Cerebellar cortex (tissue), 1 donor: Measurements from ENCODE around the gene CHGA.
A peak's percentile ranks its signal among the peaks of the same experiment; 100 is the strongest.

Experiments
- DNase-seq: peaks from one replicate; pipeline ENCODE4 v3.0.0-alpha.2; 2015; ENCODE audit warnings: low spot score

Gene CHGA

DNA sequence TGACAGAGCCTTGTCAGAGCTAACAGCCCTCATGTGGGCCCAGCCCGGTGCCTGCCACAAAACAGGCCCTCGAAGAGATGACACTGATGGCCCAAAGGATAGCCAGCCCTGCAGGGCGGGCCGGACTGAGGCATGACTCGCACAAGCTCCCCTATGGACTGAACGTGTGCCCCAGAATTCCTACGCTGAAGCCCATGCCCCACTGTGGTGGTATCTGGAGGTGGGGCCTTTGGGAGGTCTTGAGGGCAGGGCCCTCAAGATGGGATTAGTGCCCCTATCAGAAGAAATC, 38.6 kb downstream of the CHGA start:
- DNase-seq = no peak

DNA sequence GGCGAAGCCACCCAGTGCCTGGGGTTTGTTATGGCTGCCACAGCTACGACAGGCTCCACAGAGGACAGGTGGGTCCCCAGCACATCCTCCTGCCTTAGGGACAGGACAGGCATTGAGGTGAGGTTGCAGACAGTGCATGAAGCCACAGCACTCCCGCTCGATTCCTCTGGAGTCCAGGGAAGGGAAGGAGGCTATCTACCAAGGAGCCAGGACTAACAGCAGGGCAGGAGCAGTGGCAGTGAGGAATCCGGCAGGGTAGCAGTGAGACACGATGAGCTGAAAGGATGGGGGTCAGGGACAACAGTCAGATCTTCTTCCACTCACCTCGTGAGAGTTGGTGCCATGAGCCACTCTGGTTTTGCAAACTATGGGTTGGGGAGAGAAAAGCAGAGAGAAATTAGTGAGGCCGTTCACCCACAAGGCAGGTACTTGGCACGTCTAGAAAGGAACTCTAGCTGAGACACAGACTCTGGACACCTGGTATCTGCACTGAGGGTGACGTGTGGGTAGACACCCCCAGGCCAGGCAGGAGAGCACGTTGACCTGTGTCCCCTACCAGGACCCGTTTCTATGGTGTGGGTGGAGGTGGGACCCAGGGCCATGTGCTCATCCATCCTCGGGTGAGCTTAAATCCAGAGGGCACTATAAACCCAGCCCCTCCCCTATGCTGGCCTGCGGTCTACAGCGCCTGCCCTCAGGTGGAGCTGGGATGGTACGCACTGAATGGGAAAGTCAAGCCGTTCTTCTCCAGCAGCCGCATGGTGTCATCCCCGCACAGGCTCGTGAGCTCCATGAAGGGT, 39.3 kb downstream of the CHGA start:
- DNase-seq = no peak

DNA sequence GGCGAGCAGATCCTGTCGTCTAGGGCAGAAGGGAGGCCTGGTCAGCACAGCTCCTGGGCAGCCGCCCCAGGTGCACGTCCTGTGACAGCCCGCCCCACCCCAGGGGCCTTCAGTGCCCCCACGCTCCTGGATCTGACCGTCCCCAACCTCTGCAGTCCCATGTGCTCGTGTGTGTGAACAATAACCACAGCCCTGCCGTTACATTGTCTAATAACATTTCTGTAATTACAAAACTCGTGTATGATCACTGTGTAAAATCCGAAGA, 39.8 kb downstream of the CHGA start:
- no peak for DNase-seq

DNA sequence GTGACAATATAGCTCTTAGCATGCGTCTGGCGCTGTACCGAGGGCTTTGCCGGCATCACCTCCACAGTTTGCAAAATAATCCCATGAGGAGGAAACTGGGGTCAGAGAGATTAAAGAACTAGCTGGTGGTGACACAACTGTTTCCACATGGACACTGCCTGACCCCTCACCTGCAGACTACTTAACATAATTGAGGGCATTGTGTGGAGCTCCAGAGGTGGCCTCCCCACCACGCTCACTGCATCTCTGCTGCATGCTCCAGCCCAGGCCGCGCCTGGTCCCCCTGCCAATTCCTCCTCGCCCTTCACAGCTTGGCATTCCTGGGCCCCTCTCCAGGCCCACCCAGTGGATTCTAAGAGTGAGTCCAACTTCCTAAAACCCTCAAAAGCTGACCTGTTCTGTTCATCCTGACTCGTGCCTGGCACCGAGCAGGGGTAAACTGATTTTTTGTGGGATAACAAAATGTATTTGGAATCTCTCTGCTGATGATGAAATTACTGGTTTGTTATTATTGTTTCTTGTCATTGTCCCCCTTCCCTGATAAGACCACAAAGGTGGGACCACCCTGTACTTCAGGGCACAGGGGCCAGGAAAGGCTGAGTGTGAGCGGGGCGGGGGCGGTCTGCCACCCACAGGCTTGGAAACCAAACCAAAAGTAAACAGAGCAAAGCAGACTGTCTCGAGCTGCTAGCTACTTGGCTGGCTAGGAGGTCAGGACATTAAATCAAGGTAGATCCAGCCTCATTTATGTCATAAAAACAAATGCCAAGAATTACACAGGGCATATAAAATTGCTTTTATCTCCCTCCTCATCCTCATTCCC, 40.6 kb downstream of the CHGA start:
- DNase-seq = no peak

DNA sequence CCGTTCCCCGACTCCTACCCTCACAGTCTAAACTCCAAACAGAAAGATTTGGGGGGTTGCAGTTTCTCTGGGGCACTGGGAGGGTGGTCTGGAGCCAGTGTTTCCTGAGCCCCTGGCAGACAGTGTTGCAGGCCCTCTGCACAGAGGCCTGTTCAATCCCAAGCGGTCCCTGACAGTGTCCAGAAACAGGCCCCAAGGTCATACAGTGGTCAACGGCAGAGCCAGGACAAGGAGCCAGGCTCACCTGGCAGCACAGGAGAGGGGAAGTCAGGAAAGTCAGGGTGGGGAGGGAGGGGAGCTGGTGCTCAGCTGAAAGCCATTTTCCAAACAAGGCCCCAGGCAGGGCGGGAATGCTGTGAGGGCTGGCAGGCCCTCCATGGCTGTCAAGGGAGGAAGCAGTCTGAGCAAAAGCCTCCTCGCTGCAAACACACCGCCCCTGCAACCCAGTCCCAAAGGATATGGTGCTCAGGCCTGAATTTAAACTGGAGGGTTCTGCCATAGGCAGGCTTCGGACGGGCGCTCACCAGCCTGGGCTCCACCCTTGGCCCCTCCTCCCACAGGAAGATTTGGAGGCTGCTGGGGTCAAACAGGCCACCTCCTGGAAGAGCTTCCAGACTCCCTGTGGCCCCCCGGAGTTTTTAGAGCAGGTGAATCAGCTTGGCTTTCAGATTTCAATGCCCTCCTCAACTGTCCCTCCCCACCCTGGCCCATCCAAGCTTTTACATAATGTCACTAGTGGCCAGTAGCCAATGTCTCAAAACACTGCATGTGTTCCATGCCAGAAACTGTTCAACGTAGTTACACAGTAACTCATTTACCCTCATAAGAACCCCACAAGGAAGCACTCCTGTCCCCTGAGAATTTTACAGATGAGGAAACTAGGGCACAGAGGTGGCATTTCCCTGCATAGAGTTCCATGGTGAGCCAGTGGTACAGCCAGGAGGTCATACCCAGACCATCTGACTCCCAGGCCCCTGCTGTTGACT, 41.5 kb downstream of the CHGA start:
- DNase-seq = no peak

DNA sequence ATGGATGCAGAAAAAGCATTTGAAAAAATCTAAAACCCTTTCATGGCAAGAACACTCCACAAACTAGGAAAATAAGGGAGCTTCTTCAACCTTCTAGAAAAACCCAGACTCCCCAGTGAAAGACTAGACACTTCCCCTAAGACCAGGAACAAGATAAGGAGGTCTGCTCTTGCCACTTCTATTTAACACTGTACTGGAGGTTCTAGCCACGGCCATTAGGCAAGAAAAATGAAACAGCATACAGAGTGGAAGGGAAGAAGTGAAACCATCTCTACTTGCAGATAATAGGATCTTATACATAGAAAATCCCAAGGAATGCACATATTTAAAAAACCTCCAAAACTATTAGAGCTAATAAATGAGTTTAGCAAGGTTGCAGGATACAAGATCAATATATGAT, 42.3 kb downstream of the CHGA start:
- no peak for DNase-seq

DNA sequence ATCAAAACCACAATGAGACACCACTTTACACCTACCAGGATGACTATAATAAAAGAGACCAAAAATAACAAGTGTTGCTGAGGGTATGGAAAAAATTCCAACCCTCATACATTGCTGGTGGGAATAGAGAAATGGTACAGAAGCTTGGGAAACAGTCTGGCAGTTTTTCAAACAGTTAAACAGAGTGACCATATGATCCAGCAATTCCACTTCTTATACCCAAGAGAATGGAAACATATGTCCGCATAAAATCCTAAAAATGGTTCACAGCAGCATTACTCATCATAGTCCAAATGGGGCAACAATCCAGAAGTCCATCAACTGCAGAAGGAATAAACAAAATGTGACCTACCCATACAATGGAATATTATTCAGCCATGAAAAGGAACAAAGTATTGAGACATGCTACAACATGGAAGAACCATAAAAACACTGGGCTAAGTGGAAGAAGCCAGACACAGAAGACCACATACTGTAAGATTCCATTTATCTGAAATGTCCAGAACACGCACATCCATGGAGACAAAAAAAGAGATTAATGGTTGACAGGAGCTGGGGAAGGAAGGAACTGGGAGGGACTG, 44.5 kb downstream of the CHGA start:
- DNase-seq = no peak

DNA sequence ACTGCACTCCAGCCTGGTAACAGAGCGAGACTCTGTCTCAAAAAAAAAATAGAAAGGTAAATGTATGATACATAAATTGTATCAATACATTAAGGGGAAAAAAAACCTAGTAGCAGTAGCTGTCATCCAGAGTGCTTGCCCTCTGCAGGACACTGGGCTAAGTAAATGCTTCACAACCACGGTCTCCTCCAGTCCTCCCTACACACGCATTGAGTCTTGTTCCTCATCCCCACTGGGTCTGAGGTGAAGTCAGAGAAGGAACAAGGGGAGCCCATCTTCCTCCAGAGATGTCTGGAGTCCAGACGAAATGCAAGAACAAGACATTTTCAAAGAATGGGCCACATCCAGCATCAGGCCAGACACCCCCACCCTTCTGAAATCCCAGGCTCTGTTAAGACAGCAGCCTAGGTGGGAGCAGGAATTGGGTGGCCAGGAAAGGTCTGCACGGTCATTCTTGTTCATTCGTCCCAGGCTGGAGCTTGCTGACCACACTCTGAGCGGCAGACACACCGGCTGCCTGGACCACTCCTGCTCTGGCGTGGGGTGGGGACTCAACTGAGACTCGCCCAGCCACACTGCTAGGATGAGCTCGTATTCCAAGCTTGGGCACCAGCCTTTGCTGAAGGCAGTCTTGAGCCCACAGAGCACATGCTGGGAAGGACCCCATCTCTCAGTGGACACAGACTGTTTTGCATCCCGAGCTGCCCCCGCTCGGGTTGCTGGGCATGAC, 45.5 kb downstream of the CHGA start:
- no peak for DNase-seq

DNA sequence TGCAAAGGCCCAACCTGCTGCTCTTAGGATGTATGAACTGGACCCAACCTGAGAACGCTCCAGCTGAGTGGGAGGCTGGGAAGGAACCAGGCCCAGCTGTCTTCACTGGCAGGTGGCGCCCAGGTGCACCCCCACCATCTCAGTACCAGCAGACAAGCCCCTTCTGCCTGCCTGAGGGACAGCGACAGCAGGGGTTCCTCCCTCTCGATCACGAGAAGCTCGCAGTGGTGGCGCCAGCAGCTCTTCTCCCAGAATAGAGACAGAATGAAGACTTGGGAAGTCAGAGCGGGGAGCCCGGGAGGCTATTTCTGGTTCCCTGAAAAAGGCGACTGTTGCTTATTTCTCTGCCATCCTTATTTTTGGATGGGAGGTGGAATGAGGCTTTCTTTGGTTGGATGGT, 46.5 kb downstream of the CHGA start:
- no peak for DNase-seq

DNA sequence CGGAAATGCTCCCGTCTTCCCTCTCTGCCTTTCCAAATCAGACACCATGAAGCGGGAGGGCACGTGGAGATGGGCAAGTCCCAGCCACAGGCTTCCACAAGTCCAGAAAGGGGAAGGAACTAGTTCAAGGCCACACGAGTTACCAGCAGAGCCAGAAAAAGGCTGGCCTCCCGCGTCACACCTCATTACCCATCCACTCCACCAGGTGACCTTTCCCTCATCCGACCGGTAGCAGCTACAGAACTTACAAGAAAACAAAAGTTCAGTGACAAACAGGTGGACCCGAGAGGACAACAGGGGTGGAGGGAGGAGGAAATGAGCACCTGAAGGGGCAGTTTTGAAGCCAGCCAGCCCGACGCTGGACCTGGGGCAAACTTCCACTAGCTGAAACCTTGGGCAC, 46.9 kb downstream of the CHGA start:
- no peak for DNase-seq

DNA sequence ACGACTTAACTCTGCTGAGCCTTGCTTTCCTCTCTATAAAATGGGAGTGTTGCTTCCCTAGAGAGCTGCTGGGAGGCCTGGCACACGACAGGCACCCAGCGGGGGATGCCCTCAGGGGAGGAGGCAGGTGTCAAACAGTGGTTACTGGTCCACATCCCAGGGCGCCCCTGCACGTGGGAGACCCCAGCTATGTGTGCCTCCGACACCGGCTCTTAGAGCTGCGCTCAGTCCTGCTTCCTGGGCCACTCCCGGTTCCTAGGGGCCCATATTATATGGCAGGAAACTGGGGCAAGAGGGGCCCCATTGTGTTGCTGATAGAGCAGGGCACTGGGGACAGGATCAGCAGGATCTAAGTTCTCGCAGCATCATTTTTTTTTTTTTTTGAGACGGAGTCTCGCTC, 47.3 kb downstream of the CHGA start:
- no peak for DNase-seq

DNA sequence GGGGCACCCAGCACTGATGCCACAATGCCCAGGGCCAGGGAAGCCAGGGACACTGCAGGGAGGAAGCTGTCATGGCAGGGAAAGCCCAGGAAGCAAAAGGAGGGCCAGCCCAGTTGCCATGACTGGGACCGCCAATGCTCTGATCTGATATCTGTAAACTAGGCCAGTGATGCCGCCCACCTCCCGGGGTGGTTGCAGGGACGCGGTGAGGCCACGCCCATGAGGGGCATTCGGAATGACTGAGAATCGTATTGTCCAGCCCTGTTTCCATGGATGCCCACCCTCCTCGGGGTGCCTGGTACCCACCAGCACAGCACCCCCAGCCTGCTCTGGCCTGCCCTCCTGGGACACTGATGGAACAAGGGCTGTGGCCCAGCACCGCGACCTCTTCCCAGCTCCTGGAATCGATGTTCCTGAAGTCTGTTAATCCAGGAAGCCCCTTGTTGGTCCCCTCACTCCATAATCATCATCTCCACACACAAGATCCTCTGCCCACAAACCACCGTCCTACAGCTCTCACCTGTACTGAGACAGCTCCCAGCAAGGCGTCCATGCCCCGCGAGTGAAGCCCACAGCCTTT, 48.7 kb downstream of the CHGA start:
- DNase-seq = no peak

DNA sequence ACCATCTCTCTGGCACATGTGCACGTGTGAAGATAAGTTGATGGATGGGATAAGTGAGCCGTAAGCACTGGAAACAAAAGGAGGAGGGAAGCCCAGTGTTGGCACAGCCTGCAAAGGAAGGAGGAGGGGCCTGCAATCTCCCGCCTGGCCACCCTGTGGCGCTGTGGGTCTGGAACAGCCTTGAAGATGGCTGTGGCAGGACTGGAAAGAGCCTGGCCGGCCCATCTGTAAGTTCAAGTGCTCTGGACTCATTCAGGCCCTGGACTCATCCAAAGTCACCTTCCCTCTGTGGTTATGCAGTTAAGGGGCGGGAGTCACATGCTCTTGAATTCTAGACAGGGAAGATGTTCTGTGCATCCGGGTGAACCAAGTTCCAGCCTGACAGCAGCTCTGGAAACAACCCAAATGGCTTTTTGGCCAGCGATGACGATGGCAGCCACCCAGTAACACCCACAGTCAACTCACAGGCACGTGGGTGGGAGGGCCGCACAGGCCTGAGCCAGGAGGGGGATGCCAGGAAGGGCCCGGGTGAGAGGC, 50.4 kb downstream of the CHGA start:
- peak; percentile 47 for DNase-seq

DNA sequence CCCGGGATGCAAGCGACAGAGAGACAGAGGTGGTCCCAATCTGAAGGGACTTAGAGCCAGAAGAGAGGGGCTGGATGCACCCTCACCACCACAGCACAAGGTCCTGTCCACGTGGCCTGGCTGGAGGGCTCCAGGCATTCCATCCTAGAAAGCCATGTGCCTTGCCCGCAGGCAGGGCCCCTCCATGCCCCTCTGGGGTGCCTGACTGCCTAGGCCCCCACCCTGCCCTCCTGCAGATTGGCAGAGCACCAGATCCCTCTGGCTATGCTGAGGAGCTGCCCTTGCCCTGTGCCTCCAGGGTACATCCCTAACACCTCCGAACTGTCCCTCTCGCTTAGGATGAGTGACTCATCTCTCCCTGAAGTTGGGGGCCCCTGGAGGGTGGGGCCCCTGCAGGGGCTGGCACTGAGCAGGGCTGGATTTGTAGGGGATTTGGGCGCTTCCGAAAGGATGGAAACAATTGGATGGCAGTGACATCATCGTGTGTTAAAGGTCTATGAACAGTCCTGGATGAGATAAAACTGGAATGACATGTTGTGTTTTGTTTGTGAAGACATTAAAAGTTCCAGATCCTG, 50.9 kb downstream of the CHGA start:
- no peak for DNase-seq

DNA sequence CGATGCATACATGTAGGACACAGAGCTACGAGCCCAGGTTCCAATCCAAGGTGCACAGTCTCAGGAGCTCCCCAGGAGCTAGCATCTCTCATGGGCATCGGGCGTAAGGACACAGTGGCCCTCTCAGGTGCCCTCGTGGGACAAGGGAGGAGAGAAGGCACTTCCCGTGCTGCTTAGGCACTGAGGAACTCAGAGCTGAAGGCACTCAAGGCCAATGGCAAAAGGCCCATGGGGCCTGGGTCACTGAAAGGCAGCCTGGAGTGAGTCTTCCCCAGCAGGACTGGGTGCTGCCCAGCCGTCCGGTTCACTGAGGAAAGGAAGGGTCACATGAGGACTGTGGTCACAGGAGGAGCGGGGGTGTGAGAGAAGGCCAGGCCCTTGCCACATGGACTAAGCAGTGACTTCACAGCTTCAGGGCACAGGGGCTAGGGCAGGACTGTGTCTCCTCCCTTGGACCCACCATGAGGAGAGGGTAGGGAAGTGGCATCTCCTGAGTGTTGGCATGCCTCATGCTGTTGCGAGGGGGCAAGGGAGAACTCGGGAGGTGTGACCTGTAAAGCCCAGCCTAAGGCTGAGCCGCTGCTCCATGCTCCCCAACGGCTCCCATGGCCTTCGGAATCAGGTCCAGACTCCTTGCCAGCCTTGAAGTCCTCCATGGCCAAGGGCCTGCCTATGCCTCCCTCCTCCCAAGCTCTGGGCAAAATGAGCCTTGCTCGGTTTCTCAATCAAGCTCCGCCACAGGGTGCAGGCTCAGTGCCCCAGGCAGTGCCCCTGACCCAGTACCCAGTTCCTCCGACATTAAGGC, 51.8 kb downstream of the CHGA start:
- no peak for DNase-seq

DNA sequence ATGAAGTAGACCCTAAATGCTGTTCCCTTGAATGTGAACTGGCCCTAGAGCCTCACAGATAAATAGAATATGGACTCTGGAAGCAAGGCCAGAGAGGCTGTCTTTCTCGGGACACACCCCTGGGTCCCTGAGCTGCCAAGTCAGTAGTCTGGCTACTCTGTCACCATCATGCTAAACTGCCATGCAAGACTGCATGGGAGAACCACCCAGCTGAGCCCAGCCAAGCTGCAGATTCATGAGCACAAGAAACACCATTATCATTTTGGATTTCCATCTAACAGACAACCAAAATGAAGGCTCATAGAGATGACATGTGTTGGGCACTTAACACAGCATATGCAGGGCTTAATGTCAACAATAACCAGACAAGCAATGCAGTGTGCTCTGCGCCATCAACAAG, 53.3 kb downstream of the CHGA start:
- no peak for DNase-seq

DNA sequence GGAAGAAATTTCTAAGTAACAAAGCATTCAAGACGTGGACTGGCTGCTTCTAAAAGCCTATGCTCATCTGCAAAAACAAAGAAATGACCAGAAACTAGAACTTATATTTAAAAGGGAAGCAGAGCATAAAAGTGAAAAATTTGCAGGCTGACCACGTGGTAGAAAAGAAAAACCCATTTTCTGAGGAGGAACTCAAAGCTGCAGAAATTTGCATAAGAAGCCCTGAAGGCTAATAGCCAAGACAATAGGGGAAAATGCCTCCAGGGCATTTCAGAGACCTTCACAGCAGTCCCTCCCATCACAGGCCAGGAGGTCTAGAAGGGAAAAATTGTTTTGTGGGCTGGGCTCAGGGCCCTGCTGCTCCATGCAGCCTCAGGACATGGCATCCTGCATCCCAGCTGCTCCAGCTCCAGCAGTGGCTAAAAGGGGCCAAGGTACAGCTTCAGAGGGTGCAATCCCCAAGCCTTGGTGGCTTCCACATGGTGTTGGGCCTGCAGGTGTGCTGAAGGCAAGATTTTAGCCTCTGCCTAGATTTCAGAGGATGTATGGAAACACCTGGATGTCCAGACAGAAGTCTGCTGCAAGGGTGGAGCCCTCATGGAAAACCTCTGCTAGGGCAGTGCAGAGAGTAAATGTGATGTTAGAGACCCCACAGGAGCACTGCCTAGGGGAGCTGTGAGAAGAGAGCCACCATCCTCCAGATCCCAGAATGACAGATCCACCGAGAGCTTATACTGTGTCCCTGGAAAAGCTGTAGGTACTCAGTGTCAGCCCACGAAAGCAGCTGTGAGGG, 55.5 kb downstream of the CHGA start:
- DNase-seq = no peak

DNA sequence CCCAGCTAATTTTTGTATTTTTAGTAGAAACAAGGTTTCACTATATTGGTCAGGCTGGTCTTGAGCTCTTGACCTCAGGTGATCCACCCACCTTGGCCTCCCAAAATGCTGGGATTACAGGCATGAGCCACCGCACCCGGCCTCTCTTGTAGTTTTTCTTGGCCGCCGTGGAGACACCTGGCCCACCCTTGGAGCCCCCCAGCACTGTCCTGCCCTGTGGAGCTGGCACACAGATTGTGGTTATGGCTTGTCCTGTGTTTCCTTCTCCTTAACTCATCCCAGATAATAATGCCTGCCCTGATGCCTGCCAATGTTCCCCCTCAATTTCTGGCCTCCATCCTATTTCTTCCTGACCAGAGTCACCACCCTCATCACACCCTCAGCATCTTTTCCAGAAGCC, 57.9 kb downstream of the CHGA start:
- no peak for DNase-seq

DNA sequence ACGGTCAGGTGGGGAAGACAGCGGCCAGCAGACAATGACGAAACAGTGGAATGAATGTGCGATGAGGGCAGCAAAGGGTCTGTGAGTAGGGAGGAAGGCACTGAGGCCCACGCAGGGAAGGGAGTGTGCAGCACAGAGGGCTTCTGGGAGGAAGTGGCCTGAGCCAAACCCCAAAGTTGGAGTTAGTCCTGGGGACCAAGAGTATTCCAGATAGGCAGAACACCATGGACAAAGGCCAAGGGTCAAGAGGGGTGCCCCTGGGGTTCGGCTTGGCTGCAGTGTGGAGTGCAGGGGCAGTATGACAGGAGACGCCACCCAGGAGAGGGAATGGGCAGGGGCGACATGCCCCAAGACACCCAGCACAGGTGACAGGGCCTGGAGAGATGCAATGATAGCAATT, 58.8 kb downstream of the CHGA start:
- no peak for DNase-seq
